DND-41 (cell line): ENCODE results near the gene VANGL1.

Source experiments
- ATAC-seq: fragments of 200-7000 bp; cut with Tn5 transposase; 3 replicates; pipeline ENCODE4 v1.9.1; 2021; ENCODE audit warnings: low read depth; ENCODE audit not compliant: insufficient read depth
- DNase-seq: peaks from one replicate; pipeline ENCODE4 v3.0.0-alpha.2; 2020
- H2AFZ ChIP-seq: 2 replicates; pipeline ENCODE4 v1.6.0; 2012; ENCODE audit warnings: low read depth, low read length
- H3K27ac ChIP-seq: 2 replicates; pipeline ENCODE4 v1.5.1; 2012; ENCODE audit warnings: low read length, inconsistent platforms
- H3K27me3 ChIP-seq: fragments of 200-600 bp; sonication (generic); 2 replicates; pipeline ENCODE4 v1.6.0; 2012; ENCODE audit warnings: low read length, mild to moderate bottlenecking, inconsistent platforms; ENCODE audit not compliant: insufficient read depth, poor library complexity
- H3K36me3 ChIP-seq: 2 replicates; pipeline ENCODE4 v1.5.1; 2012; ENCODE audit warnings: low read length, inconsistent platforms; ENCODE audit not compliant: insufficient read depth
- H3K4me1 ChIP-seq: 2 replicates; pipeline ENCODE4 v1.5.1; 2012; ENCODE audit warnings: mild to moderate bottlenecking, low read length; ENCODE audit not compliant: insufficient read depth
- H3K4me2 ChIP-seq: 2 replicates; pipeline ENCODE4 v1.6.0; 2012; ENCODE audit warnings: mild to moderate bottlenecking, moderate library complexity, low read length, inconsistent platforms; ENCODE audit not compliant: insufficient read depth
- H3K4me3 ChIP-seq, 2 experiments: fragments of 200-600 bp in 1 of 2; shearing (Covaris generic) in 1 of 2; 2 replicates each; pipeline ENCODE4 v1.5.1; 2012 to 2016; ENCODE audit warnings: inconsistent platforms in 2 of 2, low read length in 2 of 2, mild to moderate bottlenecking in 2 of 2, low read depth in 1 of 2, moderate library complexity in 1 of 2
- H3K79me2 ChIP-seq: 2 replicates; pipeline ENCODE4 v1.6.0; 2012; ENCODE audit warnings: low read length, inconsistent platforms; ENCODE audit not compliant: insufficient read depth
- H3K9ac ChIP-seq: 2 replicates; pipeline ENCODE4 v1.6.0; 2012; ENCODE audit warnings: low read depth, mild to moderate bottlenecking, inconsistent platforms, low read length, moderate library complexity
- H3K9me3 ChIP-seq: 2 replicates; pipeline ENCODE4 v1.5.1; 2012; ENCODE audit warnings: low read length, moderate library complexity, mild to moderate bottlenecking, inconsistent platforms; ENCODE audit not compliant: insufficient read depth, severe bottlenecking
- H4K20me1 ChIP-seq: 2 replicates; pipeline ENCODE4 v1.6.0; 2012; ENCODE audit warnings: low read length; ENCODE audit not compliant: insufficient read depth
- EZH2 ChIP-seq: IDR thresholded peaks from 3 replicates; pipeline ENCODE4 v1.6.1; 2012; ENCODE audit warnings: borderline replicate concordance, low read depth, mild to moderate bottlenecking, moderate library complexity, low read length, inconsistent platforms; ENCODE audit not compliant: severe bottlenecking
- TF ChIP-seq, protein P1 (sequence below): IDR thresholded peaks from 2 replicates; pipeline ENCODE4 v1.5.1; 2012; ENCODE audit warnings: borderline replicate concordance, low read length, moderate library complexity, mild to moderate bottlenecking; ENCODE audit not compliant: poor library complexity, severe bottlenecking; ENCODE audit errors: extremely low read depth

Gene VANGL1

DNA sequence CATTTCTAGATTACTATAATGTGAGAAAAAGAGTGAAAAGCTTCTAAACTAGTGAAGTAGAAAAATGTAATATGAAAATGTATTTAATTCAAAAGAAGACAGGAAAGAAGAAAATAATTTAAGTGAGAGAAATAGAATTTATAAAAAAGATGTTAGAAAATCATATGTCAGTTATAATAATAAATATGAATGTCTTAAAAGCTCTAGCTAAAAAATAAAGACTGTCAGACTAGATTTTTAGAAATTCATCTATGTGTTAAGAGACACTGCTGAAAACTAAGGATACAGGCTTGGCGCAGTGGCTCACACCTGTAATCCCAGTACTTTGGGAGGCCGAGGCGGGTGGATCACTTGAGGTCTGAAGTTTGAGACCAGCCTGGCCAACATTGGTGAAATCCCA, 37.3 kb upstream of the VANGL1 start:
- H4K20me1 ChIP-seq, result no peaks in the 10 kb centered on the region
- H3K4me1 ChIP-seq, result no peaks in the 10 kb centered on the region
- ATAC-seq, result no peak
- H3K36me3 ChIP-seq, result no peaks in the 10 kb centered on the region
- H3K4me3 ChIP-seq, result no peak overlapping the region
- TF ChIP-seq, protein P1, sequence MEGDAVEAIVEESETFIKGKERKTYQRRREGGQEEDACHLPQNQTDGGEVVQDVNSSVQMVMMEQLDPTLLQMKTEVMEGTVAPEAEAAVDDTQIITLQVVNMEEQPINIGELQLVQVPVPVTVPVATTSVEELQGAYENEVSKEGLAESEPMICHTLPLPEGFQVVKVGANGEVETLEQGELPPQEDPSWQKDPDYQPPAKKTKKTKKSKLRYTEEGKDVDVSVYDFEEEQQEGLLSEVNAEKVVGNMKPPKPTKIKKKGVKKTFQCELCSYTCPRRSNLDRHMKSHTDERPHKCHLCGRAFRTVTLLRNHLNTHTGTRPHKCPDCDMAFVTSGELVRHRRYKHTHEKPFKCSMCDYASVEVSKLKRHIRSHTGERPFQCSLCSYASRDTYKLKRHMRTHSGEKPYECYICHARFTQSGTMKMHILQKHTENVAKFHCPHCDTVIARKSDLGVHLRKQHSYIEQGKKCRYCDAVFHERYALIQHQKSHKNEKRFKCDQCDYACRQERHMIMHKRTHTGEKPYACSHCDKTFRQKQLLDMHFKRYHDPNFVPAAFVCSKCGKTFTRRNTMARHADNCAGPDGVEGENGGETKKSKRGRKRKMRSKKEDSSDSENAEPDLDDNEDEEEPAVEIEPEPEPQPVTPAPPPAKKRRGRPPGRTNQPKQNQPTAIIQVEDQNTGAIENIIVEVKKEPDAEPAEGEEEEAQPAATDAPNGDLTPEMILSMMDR, result no peak
- no peak overlapping the region for H3K4me2 ChIP-seq
- H2AFZ ChIP-seq, result no peak overlapping the region
- DNase-seq, result no peak
- H3K27me3 ChIP-seq, result no peaks in the 10 kb centered on the region
- H3K79me2 ChIP-seq, result no peaks in the 10 kb centered on the region
- H3K9ac ChIP-seq, result no peak overlapping the region
- H3K27ac ChIP-seq, result no peak overlapping the region
- H3K9me3 ChIP-seq, result no peaks in the 10 kb centered on the region

DNA sequence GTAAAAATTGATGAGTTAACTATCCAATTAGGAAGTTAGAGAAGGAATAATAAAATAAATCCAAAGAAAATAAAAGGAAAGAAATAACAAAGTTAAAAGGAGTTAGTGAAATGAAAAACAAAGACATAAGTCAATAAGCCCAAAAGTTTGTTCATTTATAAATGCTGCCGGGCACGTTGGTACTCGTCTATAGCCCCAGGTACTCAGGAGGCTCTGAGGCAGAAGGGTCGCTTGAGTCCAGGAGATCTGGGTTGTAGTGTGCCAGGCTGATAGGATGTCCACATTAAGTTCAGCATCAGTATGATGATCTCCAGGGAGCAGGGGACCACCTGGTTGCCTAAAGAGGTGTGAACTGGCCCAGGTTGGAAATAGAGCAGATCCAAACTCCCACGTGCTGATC, 35.5 kb upstream of the VANGL1 start:
- Histone ChIP-seq H3K4me1 (no peaks in the 10 kb centered on the region), H3K27me3 (peaks cover 3% of the 10 kb centered on the region), H2AFZ (no peak overlapping the region), H3K79me2 (no peaks in the 10 kb centered on the region), H3K4me2 (no peak overlapping the region), H3K27ac (no peak overlapping the region), H4K20me1 (no peaks in the 10 kb centered on the region), H3K36me3 (no peaks in the 10 kb centered on the region), H3K9me3 (no peaks in the 10 kb centered on the region), H3K9ac (no peak overlapping the region), H3K4me3 (no peak overlapping the region)
- ATAC-seq, result no peak
- no peak for DNase-seq
- no peak for TF ChIP-seq EZH2
- TF ChIP-seq, protein P1, result no peak

DNA sequence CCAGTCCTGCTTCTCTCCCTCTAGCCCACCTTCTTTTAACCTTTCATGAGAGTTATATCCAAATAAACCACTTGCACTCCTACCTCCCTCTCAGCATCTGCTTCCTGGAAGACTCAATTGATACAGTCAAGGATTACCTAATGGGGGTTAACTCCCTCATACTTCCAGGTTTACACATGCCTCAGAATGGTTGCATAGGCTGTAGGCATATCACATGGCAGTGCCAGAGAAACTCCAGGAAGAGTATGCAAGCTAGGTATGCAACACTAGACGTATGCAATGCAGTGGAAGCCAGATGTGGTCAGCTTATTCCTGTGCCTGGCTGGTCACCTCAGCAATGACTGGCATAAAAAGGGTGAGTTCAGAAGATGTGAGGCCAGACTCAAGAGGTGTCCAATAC, 32.7 kb upstream of the VANGL1 start:
- H3K4me1 ChIP-seq, result no peaks in the 10 kb centered on the region
- H3K36me3 ChIP-seq, result no peaks in the 10 kb centered on the region
- H2AFZ ChIP-seq, result no peak overlapping the region
- no peak for TF ChIP-seq EZH2
- TF ChIP-seq, protein P1, result no peak
- DNase-seq (no peak), ATAC-seq (no peak)
- no peak overlapping the region for H3K4me3 ChIP-seq
- no peak overlapping the region for H3K4me2 ChIP-seq
- no peaks in the 10 kb centered on the region for H4K20me1 ChIP-seq
- no peak overlapping the region for H3K9ac ChIP-seq
- H3K27me3 ChIP-seq, result peaks cover 3% of the 10 kb centered on the region
- H3K27ac ChIP-seq, result no peak overlapping the region
- H3K79me2 ChIP-seq, result no peaks in the 10 kb centered on the region
- no peaks in the 10 kb centered on the region for H3K9me3 ChIP-seq

DNA sequence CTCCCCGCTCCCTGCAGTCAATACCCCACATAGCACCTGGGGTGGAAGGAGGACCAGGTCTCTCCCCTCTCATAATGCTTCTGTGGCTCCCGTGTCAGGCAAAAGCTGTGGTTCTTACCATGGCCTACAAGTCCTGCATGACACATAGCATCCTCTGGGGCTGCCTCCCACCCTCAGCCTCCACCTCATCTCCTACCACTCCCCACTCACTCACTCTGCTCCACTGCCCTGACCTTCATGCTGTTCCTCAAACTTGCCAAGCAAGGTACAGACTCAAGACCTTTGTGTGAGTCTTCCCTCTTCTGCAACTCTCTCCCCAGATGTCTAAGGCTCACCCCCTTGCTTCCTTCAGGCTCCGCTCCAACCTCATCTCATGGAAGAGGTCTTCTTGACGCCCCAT, 28.0 kb upstream of the VANGL1 start:
- Histone ChIP-seq H2AFZ (no peak overlapping the region), H4K20me1 (no peaks in the 10 kb centered on the region), H3K4me1 (no peaks in the 10 kb centered on the region), H3K4me2 (no peak overlapping the region), H3K79me2 (no peaks in the 10 kb centered on the region), H3K27ac (no peak overlapping the region), H3K4me3 (no peak overlapping the region), H3K36me3 (no peaks in the 10 kb centered on the region), H3K27me3 (peaks cover 3% of the 10 kb centered on the region), H3K9ac (no peak overlapping the region), H3K9me3 (no peaks in the 10 kb centered on the region)
- ATAC-seq (no peak), DNase-seq (no peak)
- TF ChIP-seq EZH2, result no peak
